SIG-M5 treated with dmso at 0.1 percent for 504 hours (cell line): Measurements from ENCODE around the gene ADCY7.

Experiments
- DNase-seq: peaks from one replicate; lab custom pipeline; 2025; ENCODE audit not compliant: unreplicated experiment; lab: John Stamatoyannopoulos, UW

ADCY7 gene

GRCh38 chr16:50247906-50248608, 18.3 kb upstream of the ADCY7 start:
- DNase-seq, result no peak

- DNase-seq, result no peak
Measured at GRCh38 chr16:50248845-50249244, 17.5 kb upstream of the ADCY7 start.

- no peak for DNase-seq
Measured at GRCh38 chr16:50251375-50252081, 14.8 kb upstream of the ADCY7 start.

- no peak for DNase-seq
Measured at GRCh38 chr16:50252082-50252611, 14.2 kb upstream of the ADCY7 start.

GRCh38 chr16:50252874-50253513, 13.4 kb upstream of the ADCY7 start:
- no peak for DNase-seq

- DNase-seq, result no peak
Measured at GRCh38 chr16:50253514-50253910, 12.8 kb upstream of the ADCY7 start.

GRCh38 chr16:50254072-50254471, 12.3 kb upstream of the ADCY7 start:
- DNase-seq, result no peak

- no peak for DNase-seq
Measured at GRCh38 chr16:50255538-50255937, 10.8 kb upstream of the ADCY7 start.

- DNase-seq, result no peak
Measured at GRCh38 chr16:50256604-50257003, 9.7 kb upstream of the ADCY7 start.

- DNase-seq, result no peak
Measured at GRCh38 chr16:50257876-50258275, 8.5 kb upstream of the ADCY7 start.

GRCh38 chr16:50259334-50260205, 6.8 kb upstream of the ADCY7 start:
- DNase-seq, result no peak

- DNase-seq, result no peak
Measured at GRCh38 chr16:50260206-50261159, 5.9 kb upstream of the ADCY7 start.

- DNase-seq, result no peak
Measured at GRCh38 chr16:50261160-50261706, 5.1 kb upstream of the ADCY7 start.

- no peak for DNase-seq
Measured at GRCh38 chr16:50261707-50262235, 4.6 kb upstream of the ADCY7 start.

GRCh38 chr16:50263060-50263909, 3.1 kb upstream of the ADCY7 start:
- no peak for DNase-seq

GRCh38 chr16:50263940-50264929, 2.1 kb upstream of the ADCY7 start:
- DNase-seq, result no peak

- DNase-seq, result no peak
Measured at GRCh38 chr16:50265260-50265659, 1.1 kb upstream of the ADCY7 start.
